Thyroid gland (tissue), 4 donors: ENCODE results near the gene MIXL1.

ENCODE experiments used
- CTCF ChIP-seq, 6 experiments: fragments of 200-600 bp in 3 of 6; fragments of 450-650 bp in 3 of 6; sonication (generic) in 3 of 6; IDR thresholded peaks; one replicate each; pipeline ENCODE4 v1.5.1; 2016 to 2019; ENCODE audit warnings: antibody characterized with exemption in 6 of 6, mild to moderate bottlenecking in 2 of 6, inconsistent platforms in 1 of 6, moderate library complexity in 1 of 6
- POLR2A ChIP-seq, 2 donors: fragments of 450-650 bp; IDR thresholded peaks; one replicate each; pipeline ENCODE4 v1.6.1; 2017; ENCODE audit warnings: antibody characterized with exemption in 2 of 2, mild to moderate bottlenecking in 2 of 2, moderate library complexity in 1 of 2

GRCh38 chr1:226187380-226187779 lies 36.1 kb upstream of the MIXL1 start:
- no peak for TF ChIP-seq CTCF (IDR thresholded peaks at IDR 0.05)
- TF ChIP-seq POLR2A (IDR thresholded peaks at IDR 0.05), result no peak
